GM18907 (cell line): ENCODE data around the gene CWF19L1.

ENCODE experiments used
- ATAC-seq: cut with Tn5 transposase; IDR thresholded peaks from one replicate; pipeline ENCODE4 v1.9.1; 2021; ENCODE audit warnings: mild to moderate bottlenecking, moderate library complexity; ENCODE audit not compliant: unreplicated experiment

CWF19L1 gene

DNA sequence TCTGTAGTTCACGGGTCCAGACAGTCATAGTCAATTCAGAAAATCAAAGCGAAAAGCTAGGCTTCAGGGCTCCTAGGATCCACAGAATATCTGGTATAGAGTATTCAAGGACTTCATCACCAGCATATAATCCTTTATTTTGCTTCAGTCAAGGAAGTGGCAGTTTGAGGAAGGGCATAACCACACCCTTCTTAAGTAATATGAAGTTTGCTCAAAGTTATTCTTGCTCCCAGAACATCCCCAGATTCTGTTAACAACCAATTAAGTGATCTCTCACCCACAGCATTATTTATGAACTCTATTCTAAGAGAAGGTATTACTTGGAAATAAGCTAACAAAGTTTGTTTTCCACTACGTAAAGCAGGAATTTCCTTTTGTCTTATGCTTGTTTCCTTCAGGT, 13.2 kb downstream of the CWF19L1 start:
- no peak for ATAC-seq

- ATAC-seq, result no peak
Observed at GRCh38 chr10:100253041-100253440, 14.4 kb downstream of the CWF19L1 start.

GRCh38 chr10:100248820-100249219, 18.6 kb downstream of the CWF19L1 start:
- no peak for ATAC-seq

GRCh38 chr10:100245484-100246220, 21.8 kb downstream of the CWF19L1 start:
- ATAC-seq, result no peak

GRCh38 chr10:100239851-100240250, 27.6 kb downstream of the CWF19L1 start:
- ATAC-seq, result no peak

- ATAC-seq, result no peak
Observed at GRCh38 chr10:100238429-100238828, 29.0 kb downstream of the CWF19L1 start.

- ATAC-seq, result no peak
Observed at GRCh38 chr10:100232101-100232500, 35.3 kb downstream of the CWF19L1 start.

- ATAC-seq, result no peak
Observed at GRCh38 chr10:100229819-100230422, 37.5 kb downstream of the CWF19L1 start.

DNA sequence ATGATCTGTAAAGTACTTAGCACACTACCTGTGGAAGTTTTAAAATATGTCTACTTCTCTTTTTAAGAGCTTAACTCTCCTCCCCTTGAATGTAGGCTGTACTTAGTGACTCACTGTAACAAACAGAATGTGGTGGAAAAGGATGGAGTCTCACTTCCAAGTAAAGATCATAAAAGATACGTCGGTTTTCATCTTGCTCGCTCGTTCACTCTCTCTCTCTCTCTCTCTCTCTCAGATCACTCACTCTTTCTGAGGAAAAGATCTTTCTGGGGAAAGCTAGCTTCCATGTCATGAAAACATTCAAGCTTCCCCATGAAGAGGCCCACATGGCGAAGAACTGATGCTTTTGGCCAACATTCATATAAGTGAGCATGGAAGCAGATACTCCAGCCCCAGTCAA, 43.6 kb downstream of the CWF19L1 start:
- ATAC-seq, result no peak

- ATAC-seq, result no peak
Observed at GRCh38 chr10:100222529-100222928, 44.9 kb downstream of the CWF19L1 start.

- ATAC-seq, result no peak
Observed at GRCh38 chr10:100216006-100216405, 51.4 kb downstream of the CWF19L1 start.

DNA sequence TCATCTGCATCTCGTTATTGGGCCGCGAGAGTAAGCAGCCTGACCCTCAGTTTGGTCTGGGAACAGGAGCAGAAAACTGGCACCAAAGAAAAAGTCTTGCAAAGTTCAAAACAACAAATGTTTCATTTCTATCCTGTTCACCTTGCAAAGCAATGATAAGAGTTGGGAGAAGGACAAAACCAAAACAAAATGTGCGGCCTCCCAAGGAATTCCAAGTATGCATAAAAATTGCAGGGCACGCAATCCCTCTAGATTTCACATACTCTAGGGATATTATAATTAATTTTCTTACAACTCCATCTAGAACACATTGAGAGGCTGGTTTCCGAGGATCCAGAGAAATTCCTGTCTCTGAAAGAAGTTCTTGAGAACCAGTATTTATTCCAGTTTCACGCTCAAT, 58.1 kb downstream of the CWF19L1 start:
- no peak for ATAC-seq

GRCh38 chr10:100208276-100208675, 59.2 kb downstream of the CWF19L1 start:
- no peak for ATAC-seq

DNA sequence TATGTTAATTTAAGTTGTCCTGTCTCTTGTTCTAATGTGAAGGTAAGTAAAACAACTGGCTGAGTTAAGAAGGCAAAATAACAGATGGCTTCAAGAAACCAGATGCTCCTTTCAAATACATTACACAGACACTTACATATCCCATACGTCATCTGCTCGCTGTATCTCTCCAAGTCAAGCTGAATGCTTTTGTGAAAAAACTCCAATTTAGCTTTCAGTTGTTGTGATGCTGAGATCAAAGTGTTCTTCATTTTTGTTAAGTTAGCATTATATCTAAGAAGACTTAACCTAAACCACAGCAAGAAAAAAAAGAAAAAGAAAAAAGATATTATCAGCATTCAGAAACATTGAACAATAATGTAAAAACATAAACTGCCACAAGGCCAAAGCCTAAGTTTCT, 63.1 kb downstream of the CWF19L1 start:
- ATAC-seq, result no peak

DNA sequence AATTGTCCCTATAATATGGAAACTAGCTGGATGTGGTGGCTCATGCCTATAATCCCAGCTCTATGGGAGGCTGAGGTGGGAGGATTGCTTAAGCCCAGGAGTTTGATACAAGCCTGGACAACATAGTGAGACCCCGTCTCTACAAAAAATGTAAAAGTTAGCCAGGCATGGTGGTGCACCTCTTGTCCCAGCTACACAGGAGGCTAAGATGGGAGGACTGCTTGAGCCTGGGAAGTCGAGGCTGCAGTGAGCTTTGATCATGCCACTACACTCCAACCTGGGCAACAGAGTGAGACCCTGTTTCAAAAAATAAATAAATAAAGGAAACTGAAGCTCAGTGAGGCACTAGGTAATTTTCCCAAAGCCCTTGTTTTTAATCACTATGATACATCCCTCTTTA, 65.9 kb downstream of the CWF19L1 start:
- ATAC-seq, result no peak

DNA sequence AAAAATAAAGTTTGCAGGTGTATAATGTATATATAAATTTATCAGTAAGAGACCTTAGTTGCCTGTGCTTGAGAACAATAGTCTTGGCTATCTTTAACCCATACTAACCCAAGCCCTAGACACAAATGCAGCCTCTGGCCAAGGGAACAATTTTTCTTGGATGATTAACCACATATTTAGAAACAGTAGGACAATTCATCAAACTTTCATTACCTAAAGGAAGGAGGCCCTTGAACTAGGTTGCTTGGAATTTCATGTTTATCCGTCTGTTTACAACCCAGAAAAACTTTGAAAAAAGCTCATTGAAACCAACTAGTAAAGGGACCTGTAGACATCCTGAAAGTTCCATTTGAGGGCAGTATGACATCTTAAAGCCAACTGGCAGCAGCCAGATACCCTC, 72.7 kb downstream of the CWF19L1 start:
- ATAC-seq, result no peak

- ATAC-seq, result no peak
Observed at GRCh38 chr10:100192350-100192749, 75.1 kb downstream of the CWF19L1 start.

DNA sequence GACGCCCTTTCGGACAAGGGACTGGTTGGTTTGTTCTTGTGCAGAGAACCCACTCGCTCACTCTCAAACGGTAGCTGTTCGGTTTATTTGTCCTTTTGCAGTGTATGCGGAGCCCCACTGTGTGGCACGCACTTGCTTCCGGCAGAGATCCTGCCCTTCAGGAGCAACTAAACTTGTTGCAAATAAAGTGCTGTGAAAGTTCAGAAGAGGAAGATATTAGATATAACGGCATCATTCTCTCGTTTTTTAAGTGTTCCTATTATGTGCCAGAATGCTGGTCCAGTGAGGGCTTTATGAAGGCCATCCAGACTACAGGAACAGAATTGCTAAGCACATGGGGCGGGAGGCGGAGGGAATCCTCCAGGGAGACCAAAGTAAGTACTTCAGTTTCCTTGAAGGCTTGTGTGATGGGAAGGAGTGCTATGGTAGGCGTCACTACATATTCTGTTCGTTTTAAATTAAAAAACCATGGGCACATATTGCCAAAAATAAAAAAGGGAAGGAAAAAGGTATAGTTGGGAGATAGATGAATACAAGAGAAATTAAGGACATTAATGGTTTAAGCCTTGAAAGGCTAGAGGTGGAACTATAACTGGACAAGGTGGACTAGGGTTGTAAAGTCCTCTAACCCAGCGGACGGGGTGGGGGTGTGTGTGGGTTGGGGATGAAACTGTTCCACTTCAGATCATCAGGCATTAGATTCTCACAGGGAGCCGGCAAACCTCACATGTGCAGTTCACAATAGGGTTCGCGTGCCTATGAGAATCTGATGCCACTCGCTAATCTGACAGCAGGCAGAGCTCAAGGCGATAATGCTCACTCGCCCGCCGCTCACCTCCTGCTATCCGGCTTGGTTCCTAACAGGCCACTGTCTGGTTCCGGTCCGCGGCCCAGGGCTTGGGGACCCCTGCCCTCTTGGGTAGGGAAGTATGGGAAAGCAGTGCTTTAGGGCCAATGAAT, 80.9 kb downstream of the CWF19L1 start:
- peak; percentile 57 for ATAC-seq

DNA sequence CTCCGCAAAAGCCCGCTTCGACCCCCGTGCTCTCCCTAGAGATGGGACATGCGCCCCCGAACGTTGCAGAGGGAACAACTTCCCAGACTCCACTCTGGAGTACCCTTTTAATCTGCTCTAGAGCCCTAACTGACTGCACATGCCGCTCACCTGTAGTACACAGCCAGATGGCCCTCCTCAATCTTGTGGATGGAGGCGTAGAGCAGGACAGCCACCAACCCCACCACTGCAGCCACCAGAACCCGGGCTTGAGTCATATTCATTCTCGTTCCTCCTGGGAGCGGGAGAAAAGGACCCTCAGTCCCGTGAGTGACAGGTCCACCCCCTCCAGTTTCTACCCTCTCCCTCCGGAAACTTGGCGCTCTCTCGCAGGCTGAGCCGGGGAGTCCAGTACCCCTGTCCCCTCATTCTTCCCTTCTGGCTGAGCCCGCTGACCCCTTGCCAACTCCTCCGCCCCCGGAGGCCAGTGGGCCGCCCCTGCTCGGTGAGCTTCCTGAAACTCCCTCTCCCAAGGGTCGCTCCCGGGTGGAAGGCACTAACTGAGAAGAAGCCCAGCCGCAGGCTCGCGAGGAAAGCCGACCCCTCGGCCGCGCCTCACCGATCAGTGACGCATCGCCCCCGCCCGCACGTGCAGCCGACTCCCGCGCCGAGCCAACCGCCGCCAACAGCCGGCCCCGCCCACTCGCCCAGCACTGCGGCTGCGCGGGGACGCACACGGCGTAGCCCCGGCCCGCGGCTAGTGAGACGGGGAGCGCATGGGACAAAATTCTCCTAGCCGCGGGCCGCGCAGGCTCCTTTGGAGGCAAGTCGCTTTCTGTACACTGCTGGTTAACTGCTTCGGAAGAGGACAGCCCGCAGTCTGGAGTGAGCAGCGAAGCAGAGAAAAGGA, 81.8 kb downstream of the CWF19L1 start, which contains the start of gene ERLIN1:
Gene ERLIN1, minus strand, starts transcription at position 666 of the 889 bp plus-strand sequence. Its CDS starts 403 bp downstream, at position 263.
- ATAC-seq, result peak; percentile 77

- peak; percentile 17 for ATAC-seq
Observed at GRCh38 chr10:100184840-100185239, 82.6 kb downstream of the CWF19L1 start.
